ENCODE data around the gene ZNF785. TPM values are rescaled to one million over a fixed set of nuclear protein-coding genes. Genes with fewer than 3 reads are reported as not detected.

Gene ZNF785
- total RNA-seq, 1 donor from 2014 or later, result 8.7 TPM

DNA sequence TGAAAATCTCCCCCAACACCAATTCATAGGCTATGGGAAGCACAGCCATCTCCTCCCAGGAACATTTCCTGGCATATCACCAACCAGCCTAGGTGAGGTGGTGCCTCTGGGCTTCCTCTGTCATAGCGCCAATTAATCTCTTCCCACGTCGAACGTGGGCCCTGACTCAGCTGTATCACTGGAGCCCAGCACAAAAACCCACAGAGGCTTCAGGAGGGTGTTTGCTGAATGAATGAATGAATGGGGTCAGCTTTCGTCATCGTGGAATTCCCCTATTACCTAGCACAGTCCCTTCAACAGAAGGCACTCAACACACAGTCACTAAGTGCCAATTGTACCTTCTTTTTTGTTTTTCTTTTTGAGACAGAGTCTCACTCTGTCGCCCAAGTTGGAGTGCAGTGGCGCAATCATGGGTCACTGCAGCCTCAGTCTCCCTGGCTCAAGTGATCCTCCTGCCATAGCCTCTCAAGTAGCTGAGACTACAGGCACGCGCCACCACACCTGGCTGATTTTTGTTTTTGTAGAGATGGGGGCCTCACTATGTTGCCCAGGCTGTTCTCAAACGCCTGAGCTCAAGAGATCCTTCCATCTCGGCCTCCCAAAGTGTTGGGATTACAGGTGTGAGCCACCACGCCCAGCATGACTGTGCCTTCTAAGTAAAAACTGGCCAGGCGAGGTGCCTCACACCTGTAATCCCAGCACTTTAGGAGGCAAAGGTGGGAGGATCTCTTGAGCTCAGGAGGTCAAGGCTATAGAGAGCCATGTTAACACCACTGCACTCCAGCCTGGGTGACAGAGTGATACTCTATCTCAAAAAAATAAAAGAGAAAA lies 18.1 kb downstream of the ZNF785 start:
- DNase-seq (ENCODE audit: low read depth), result no peak

- no peak for DNase-seq (ENCODE audit: low read depth)
These were observed 19.0 kb downstream of the ZNF785 start for GRCh38 chr16:30566531-30566930.

DNA sequence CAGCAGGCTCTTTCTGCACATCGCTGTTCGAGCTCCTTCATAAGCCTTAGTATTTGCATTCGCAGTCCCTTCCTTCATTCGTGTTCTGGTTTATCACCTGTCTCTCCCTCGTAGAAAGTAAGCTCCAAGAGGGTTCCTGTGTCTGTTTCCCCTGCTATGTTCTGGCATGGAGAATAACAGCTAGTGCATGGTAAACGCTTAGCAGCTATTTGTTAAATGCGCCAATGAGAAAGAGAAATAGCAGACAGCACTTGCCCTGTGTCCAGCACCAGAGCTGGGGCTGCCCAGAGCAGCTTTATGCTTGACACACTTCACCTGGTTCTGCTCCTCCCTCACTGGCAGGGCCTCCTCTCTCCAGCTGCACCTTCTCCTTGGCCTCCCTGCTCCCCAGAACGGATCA lies 19.5 kb downstream of the ZNF785 start:
- DNase-seq (ENCODE audit: low read depth), result no peak

DNA sequence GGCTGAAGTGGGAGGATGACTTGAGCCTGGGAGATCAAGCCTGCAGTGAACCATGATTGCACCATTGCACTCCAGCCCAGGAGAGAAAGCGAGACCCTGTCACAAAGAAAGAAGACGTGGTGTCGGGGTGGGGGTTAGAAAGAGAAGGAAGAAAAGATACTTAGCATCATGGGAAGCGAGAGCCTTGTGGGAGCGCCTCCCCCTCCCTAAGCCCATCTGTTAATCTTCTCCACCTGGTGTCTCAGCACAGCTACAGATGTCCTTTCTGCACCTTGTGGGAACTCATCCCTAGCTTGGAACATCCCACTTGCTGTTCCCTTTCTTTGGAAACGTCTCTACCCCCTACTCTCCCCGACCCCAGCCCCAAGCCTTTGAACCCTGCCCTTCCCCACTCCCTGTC lies 20.0 kb downstream of the ZNF785 start:
- DNase-seq (ENCODE audit: low read depth), result no peak

DNA sequence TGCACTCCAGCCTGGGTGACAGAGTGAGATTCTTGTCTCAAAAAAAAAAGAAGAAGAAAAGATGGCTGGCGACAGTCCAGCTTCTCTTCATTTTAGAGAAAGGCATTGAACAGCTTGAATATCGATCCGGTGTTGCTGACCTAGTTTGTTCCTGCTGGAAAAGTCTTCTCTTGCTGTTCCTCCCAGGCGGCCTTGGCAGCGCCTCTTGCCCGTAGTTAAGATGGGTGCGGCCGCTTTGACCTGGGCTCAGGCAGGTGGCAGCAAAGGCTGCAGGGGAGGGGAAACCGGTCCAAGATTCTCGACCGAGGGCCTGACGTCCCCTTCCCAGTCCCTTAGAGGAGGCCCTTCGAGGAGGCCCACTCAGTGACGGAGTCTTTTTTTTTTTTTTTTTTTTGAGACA lies 23.5 kb downstream of the ZNF785 start:
- no peak for DNase-seq (ENCODE audit: low read depth)

DNA sequence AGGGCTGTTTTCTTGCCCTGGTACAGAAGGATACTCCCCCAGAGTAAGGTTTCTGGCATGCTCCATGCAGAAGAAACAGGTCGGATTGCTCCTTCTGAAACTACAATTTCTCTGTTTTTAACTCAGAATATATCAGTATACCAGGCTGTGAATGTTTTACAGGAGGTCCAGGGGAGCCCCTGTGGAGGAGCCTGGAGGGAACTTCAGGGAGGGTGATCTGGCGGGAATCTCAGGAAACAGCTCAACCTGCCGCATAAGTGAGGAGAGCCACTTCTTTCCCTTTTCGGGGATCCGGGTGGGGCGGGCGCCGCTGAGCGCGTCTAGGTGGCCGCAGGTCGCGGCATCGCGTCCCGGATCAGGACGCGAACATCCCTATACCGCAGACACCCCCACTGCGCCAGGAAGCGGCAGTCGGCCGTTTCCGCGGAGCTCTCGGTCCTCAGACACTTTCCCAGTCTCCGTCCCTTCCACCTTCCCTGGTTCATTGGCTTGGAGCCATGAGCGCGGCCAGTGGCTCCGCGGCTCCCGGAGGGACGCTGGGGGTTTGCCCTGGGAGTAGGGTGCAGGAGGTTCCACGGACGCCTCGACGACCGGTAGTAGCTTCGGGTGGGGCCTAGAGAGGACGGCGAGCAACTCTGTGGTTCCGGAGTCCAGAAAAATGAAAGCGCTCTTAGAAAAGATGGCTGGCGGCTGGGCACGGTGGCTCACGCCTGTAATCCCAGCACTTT lies 24.2 kb downstream of the ZNF785 start:
- DNase-seq (ENCODE audit: low read depth), result no peak

- no peak for DNase-seq (ENCODE audit: low read depth)
These were observed 25.8 kb downstream of the ZNF785 start for GRCh38 chr16:30559690-30560089.

GRCh38 chr16:30558789-30559377 lies 26.6 kb downstream of the ZNF785 start:
- no peak for DNase-seq (ENCODE audit: low read depth)

DNA sequence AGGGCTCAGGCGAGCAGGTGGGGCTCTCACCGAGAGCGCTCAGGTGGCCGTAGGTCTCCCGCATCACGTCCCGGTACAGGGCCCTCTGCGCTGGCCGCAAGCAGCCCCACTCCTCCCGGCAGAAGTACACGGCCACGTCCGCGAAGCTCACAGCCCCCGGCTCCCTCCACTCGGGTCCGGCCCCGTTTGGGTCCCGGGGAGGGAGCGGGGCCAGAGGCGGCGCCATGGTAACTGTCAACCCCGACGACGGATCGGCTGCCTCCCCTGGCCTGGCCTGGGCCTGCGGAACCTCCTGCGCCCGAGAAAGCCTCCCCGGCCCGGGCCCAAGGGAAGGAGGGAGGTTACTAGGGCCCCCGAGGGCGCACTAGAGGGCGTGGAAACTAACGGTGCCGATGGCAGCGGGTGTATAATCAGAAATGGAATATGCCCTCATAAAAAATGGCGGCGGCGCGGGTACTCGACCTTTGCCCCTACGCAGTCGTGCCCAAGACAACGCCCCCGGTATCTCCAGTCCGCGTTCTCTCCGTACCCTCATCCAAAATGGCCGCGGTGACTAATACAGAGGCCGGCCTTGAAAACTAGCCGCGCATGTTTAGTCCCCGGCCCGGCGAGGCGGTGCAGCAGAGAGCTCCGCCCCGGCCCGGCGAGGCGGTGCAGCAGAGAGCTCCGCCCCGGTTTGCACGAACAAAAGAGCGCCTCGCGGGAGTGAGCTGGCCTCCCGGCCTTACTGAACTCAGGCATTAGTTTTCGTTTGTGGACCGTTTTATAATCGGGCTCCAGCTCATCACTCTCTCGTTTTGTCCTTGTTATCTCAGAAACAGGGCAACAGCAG lies 27.3 kb downstream of the ZNF785 start, which contains the start of gene ZNF764:
TSS of gene ZNF764 (minus strand) at position 418 of the 832 bp plus-strand sequence. CDS start at position 226, 192 bp downstream.
- peak; percentile 99 for DNase-seq (ENCODE audit: low read depth)

GRCh38 chr16:30557707-30557956 lies 27.9 kb downstream of the ZNF785 start:
- DNase-seq (ENCODE audit: low read depth), result peak; percentile 11

- no peak for DNase-seq (ENCODE audit: low read depth)
These were observed 29.4 kb downstream of the ZNF785 start for GRCh38 chr16:30556125-30556473.

GRCh38 chr16:30555315-30556124 lies 30.0 kb downstream of the ZNF785 start:
- DNase-seq (ENCODE audit: low read depth), result no peak

GRCh38 chr16:30554557-30555314 lies 30.8 kb downstream of the ZNF785 start:
- no peak for DNase-seq (ENCODE audit: low read depth)

DNA sequence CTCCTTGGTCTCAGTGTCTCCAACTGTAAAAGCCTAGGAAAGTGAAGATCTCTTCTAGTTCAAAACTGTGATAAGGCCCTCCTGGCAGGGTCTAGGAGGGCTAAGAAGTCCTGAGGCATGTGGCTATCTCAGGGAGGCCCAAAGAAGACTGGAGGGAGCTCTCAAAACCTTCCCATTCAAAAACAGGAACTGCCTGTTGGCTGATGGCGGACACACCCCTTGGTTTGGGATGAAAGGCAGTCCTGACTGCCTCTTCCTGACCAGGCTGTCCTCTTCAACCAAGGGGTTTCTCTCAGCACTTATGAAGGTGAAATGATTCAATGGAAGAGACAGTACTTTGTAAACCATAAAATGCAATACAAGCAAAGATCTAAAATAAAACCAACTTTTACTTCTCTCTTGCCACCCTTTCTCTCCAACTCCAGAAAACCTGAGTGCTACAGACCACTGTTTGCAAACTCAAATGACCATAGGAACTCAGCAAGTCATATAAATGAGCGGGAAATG lies 32.1 kb downstream of the ZNF785 start:
- no peak for DNase-seq (ENCODE audit: low read depth)

DNA sequence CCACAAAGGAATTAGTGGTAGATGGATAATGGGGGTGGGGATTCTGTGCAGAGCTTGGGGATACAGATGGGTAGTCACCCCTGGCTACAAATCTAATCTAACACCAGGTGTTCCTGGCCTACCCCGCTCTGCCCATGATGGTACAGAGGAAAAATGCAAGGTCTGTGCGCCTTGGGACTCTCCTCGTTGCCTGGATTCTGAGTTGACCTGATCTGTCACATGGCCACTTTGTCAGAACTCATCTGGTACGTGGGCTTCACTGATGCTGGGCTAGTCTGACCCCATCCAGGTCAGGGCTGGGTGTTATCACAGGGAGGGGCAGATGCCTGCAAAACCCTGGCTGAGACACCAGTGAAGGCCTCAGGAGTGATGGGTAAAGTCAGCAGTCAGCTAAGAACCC lies 32.5 kb downstream of the ZNF785 start:
- no peak for DNase-seq (ENCODE audit: low read depth)

DNA sequence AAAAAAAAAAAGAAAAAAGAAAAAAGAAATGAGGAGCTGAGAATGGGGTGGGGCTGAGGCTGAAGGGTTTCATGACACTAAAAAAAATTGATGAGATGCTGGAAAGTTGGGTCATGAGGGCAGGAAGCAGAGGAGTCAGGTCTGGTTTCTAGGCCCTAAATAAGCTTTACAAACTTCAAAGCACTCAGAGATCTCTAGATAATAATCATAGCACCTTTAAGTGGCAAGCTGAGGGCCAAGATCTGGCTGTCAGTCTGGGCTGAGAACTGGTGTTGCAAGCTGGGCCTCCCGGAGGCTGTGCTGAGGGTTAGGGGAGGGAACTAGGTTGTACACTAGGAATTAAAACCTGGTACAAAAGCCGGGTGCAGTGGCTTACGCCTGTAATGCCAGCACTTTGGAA lies 33.7 kb downstream of the ZNF785 start:
- DNase-seq (ENCODE audit: low read depth), result no peak

- no peak for DNase-seq (ENCODE audit: low read depth)
These were observed 36.9 kb downstream of the ZNF785 start for GRCh38 chr16:30548416-30549253.

- no peak for DNase-seq (ENCODE audit: low read depth)
These were observed 39.4 kb downstream of the ZNF785 start for GRCh38 chr16:30546115-30546514.

DNA sequence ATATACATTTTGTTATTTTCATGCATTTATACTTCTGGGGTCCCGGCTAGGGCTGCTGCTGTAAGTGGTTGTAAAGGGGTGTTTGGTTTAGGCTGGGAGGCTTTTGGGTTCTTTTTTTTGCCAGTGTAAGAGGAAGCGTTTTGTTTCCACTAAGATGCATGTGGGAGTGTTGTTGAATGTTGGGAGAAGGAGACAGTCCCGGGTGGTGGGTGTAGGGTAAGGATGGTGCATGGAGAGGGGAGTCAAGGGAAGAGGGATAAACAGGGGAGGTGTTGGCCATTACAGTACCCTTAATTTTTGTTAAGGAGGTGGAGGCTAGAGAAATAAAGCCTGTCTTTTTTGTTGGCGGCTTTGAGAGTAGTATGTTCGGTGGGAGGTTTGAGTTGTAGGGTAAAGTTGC lies 42.4 kb downstream of the ZNF785 start:
- DNase-seq (ENCODE audit: low read depth), result no peak

Measured in myocyte (in vitro differentiated cells).